Adipose tissue (tissue), 3 donors: ENCODE measurements around the gene SCARB1. TPM values are rescaled to one million over a fixed set of nuclear protein-coding genes. Genes with fewer than 3 reads are reported as not detected.

Source experiments
- H3K27ac ChIP-seq: one replicate; pipeline ENCODE4 v1.5.1; 2013; ENCODE audit warnings: low read depth, low read length
- WGBS, 3 donors: extraction: QIAGEN DNeasy Blood & Tissue Kit; methylation state at CpG; one replicate each; pipeline ENCODE4 v1.1.7; 2013; 5-methylcytosine and 5-hydroxymethylcytosine counted together
- polyA plus RNA-seq, 3 donors: library from polyadenylated mRNA; stranded (reverse); fragments of 200-250 nt; gene quantifications; one replicate each; pipeline ENCODE4 v1.2.3, GENCODE V29; 2013
- donor health status: healthy with polysubstance abuse.
- donor health status: Bipolar disorder and iron deficiency.
- donor health status: healthy.

SCARB1 gene
- polyA plus RNA-seq, 3 donors: 10.1 to 54.9 (median 22.7) TPM

- 80 to 83% (median 81%) methylated on average over 15 of the region's 15 CpGs for WGBS, 3 donors
- H3K27ac ChIP-seq: no peak overlapping the region
These were observed 116.1 kb downstream of the SCARB1 start for GRCh38 chr12:124747426-124748161.

- no peak overlapping the region for H3K27ac ChIP-seq
These were observed 116.8 kb downstream of the SCARB1 start for GRCh38 chr12:124746649-124747425.

DNA sequence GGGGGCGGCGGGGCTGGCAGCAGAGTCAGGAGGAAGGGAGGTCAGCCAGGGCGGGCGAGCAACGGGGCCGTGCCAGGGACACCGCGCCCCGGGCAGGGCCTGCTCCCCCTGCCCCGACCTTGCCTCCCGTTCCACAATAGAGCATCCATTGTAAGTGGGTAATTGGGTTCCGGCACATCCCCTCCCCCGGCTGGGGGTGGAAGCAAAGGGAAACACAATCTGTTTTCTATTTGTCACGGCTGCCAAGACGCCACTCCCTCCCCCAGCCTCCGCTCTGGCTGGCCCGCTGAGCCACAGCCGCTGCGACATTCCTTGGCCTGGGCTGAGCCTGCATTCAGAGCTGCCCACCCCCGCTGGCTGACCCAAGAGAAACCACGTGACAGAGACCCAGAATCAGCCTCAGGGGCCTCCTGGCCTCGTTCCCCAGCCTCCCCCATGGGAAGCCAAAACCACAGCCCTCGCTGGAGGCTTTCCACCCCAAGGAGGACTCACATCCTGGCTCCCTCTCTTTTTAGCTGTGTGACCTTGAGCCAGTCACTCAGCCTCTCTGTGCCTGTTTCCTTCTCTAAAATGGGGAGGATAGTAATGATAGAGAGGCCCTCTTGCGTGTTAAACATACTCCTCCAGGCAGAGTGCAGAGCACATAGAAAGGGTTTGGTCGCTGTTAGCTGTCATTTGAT, 117.6 kb downstream of the SCARB1 start:
- WGBS, 3 donors: 4 to 6% (median 5%) methylated on average over 23 to 25 of the region's 25 CpGs
- H3K27ac ChIP-seq: peak overlapping the region; percentile 52

More at GRCh38 chr12:124746649-124747425, 116.8 kb downstream of the SCARB1 start:
- WGBS, 3 donors: 75 to 87% (median 85%) methylated on average over 10 of the region's 10 CpGs

GRCh38 chr12:124745465-124745890, 118.2 kb downstream of the SCARB1 start:
- 30 to 41% (median 38%) methylated on average over 5 of the region's 5 CpGs for WGBS, 3 donors

GRCh38 chr12:124744659-124745464, 118.8 kb downstream of the SCARB1 start:
- peak overlapping the region; percentile 52 for H3K27ac ChIP-seq
- WGBS, 3 donors: 92 to 95% (median 93%) methylated on average over 15 of the region's 15 CpGs

More at GRCh38 chr12:124745465-124745890, 118.2 kb downstream of the SCARB1 start:
- H3K27ac ChIP-seq: peak overlapping the region; percentile 52

DNA sequence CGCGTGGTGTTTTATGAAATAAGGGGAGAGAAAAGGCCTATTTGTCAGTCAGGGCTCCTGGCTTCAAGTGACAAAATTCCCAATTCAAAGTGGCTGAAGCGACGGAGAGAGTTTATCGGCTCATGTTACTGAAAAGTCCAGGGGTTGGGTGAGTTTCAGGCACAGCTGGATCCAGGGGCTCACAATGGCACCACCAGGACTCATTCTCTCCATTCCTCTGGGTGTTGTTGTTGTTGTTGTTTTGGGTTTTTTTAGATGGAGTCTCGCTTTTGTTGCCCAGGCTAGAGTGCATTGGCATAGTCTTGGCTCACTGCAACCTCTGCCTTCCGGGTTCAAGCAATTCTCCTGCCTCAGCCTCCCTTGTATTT, 119.4 kb downstream of the SCARB1 start:
- H3K27ac ChIP-seq: no peak overlapping the region
- whole genome bisulfite sequencing, 3 donors: 95 to 98% (median 96%) methylated on average over 7 of the region's 7 CpGs

GRCh38 chr12:124743479-124744272, 120.0 kb downstream of the SCARB1 start:
- 84 to 90% (median 85%) methylated on average over 18 of the region's 18 CpGs for WGBS, 3 donors
- H3K27ac ChIP-seq: no peak overlapping the region

DNA sequence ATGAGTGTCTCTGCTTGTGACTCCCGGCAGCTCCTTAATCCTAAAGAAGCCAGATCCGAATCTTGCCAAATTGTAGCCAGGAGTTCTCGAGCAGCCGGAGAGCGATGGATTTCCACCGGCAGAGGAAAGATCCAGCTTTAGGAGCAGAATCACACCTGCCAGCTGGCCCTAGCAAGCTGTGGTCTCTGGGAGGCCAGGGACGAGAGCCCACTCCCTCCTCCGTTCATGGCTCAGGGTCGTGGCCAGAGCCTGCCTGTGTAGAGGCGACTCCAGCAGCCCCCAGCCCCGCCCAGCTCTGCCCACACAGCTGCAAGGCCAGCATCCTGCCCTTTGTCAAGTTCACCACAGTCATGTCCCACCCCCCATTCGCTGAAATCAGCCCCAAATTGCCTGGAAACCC, 121.0 kb downstream of the SCARB1 start:
- H3K27ac ChIP-seq: no peak overlapping the region
- 61 to 84% (median 70%) methylated on average over 12 of the region's 12 CpGs for WGBS, 3 donors

DNA sequence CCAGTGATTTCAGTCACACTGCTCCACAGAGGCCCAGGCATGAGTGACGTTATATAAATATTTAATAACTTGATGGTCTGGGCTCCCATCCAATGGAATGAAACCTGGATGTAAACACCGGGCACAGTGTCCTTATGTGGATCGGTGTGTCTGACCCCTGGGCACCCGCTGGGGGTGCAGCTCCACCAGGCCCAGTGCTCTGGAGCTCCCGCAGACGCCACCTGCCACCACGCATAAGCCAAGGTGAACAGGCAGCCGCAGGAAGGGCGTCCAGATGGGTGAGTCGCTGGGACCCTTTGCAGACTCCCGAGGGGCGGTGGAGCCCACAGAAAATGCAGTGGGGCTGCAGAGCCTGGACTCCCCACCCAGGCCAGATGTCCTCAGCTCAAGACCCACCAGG, 121.6 kb downstream of the SCARB1 start:
- no peak overlapping the region for H3K27ac ChIP-seq
- 49 to 89% (median 88%) methylated on average over 12 of the region's 12 CpGs for WGBS, 3 donors

DNA sequence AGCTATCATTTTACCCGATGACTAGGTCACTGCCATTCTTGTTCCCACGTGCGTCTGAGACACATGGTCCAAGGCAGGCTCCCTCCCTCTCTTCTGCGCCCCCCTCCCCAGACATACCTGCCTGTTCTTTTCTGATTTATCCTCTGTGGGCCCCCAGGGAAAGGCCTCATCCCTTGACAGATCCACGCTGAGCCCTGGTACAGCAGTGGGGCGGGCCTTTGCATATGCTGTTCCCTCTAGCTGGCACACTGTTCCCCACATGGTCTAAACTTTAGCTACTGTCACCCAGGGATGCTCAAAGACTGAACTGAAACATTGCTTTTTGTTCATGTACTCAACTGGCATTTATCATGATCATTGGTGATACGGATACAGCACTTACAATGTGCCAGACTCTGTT, 122.5 kb downstream of the SCARB1 start:
- WGBS, 3 donors: 82 to 90% (median 89%) methylated on average over 7 of the region's 7 CpGs
- no peak overlapping the region for H3K27ac ChIP-seq

- H3K27ac ChIP-seq: no peak overlapping the region
- WGBS, 3 donors: 27 to 58% (median 29%) methylated on average over 11 of the region's 11 CpGs
These were observed 123.0 kb downstream of the SCARB1 start for GRCh38 chr12:124740691-124741137.

DNA sequence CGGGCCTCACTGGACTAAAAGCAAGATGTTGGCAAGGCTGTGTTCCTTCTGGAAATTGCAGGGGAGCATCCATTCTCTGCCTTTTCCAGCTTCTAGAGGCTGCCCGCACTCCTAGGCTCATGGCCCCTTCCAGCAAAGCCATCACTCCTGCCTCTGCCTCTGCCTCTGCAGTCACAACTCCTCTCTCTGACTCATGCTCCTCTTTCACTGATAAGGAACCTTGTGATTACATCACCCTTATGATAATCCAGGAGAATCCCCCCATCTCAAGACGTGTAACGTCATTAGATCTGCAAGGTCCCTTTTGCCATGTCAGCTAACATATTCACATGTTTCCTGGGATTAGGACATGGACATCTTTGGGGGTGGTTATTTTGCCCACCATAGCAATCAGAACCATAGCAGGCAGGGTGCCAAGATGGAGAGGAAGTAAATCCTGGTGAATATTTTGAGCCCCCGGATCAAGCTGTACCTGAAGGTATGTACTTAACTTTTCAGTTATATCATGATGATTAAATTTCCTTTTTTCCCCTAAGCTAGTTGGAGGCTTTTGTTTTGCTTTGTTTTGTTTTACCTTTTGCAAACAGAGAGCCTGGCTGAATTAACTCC, 123.6 kb downstream of the SCARB1 start:
- no peak overlapping the region for H3K27ac ChIP-seq
- WGBS, 3 donors: 81 to 84% (median 84%) methylated on average over 5 of the region's 5 CpGs

GRCh38 chr12:124738636-124739467, 124.8 kb downstream of the SCARB1 start:
- H3K27ac ChIP-seq: no peak overlapping the region
- WGBS, 3 donors: 65 to 79% (median 75%) methylated on average over 34 of the region's 34 CpGs

DNA sequence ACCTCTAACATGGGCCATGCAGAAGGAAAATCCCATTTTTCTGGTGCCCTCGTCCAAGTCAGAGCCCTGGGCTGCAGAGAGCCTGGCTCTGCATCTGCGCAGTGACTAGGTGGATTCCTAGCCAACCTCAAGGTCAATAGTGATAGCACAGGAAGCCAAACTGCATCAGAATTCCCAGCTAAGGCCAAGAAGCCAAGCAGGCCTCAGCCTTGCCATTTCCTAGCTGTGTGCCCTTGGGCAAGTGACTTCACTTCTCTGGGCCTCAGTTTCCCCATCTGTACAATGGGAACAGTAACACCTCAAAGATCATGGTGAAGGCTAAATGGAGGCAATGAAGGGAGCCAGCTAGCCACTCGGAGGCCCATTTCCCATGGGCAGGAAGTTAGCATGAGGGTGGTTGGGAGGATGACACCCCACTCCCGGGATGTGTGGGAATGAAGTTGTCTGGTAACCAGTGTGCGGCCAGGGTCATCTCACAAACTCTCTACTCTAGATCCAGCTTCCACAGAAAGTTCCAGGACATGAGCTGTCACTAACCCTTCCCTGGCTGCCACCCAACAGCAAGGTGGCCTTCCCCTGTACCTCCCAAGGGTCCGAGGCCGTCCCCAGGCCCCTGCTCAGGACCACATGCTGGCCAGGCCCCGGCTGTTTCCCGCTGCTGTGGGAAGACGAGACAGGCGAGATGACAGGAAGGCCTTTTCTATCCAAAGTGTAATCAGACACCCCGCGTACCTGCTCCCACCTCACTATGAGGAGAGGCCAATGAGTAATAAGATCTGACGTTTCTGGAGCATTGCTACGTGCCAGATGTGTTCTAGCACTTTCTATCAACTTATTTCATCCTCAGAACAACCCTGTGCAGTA, 125.7 kb downstream of the SCARB1 start:
- 80 to 86% (median 81%) methylated on average over 15 of the region's 15 CpGs for WGBS, 3 donors
- H3K27ac ChIP-seq: no peak overlapping the region

DNA sequence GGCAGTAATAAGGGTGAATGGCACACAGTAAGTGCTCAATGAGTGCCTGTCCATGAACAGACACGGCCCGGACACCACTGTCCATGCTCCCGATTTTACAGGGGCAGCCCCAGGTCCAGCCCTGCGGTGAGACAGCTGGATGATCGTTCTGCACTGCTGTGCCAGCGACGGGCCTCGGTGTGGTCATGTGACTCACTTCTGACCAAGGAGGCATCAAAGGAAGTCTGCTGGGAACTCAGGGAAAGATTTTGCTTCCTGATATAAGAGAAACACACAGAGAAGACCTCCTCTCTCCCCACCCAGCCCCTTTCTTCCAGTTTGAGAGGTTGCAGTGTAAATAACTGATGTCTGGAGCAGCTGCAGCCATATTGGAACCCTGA, 126.6 kb downstream of the SCARB1 start:
- 57 to 93% (median 79%) methylated on average over 8 of the region's 8 CpGs for WGBS, 3 donors
- H3K27ac ChIP-seq: no peak overlapping the region
